NCI-H460 (cell line): ENCODE results near the gene BBIP1. TPM values are rescaled to one million over a fixed set of nuclear protein-coding genes. Genes with fewer than 3 reads are reported as not detected.

Experiments
- DNase-seq: peaks from one replicate; pipeline ENCODE4 v3.0.0-alpha.2; 2016; ENCODE audit warnings: low read depth; ENCODE audit errors: extremely low read depth
- polyA plus RNA-seq: library from polyadenylated mRNA; depleted of rRNA; stranded (reverse); fragments of >200 nt; gene quantifications from 2 replicates; pipeline ENCODE4 v1.2.3, GENCODE V29; 2014; cell fraction: nucleus; rRNA removed
- total RNA-seq: library from RNA; depleted of rRNA; stranded (reverse); fragments of >200 nt; shearing (Covaris generic); gene quantifications from 2 replicates; pipeline ENCODE4 v1.2.3, GENCODE V29; 2014; rRNA removed

BBIP1 gene
- total RNA-seq: 95.8 and 110 TPM in 2 replicates
- 35.2 and 39.3 TPM in 2 replicates for polyA plus RNA-seq

DNA sequence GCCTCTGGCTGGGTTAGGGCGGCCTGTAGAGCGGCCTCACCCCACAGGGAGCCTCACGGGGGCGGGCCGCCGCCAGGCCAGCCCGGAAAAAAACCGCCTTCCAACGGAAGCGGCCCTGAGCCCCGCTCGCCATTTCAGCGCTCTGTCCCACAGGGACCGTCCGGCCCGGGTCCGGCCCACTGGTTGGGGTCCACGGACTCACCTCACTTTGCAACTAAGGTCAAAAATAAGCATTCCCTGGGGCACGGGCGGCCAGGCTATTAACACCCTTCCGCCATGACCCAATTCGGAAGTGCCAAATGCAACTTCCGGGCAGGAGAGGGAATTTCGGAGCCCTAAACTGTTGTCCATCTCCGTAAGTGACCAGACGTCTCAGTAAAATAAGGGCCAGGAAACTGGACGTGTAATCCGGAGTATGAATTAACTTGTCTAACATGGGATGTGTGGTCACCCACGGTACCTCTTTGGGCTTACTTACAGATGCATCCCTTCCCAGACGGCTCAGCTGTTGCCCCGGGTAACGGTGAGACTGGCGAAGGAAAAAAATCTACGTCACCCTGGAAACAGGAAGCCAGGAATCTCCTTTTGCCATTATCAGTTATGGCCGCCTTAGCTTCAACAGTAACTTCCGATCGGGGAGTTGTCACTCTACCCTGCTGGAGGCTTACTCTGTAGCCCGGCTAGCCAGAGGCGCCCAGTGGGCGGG is at the start of gene BBIP1:
Gene BBIP1 (minus strand): TSS at position 538 of the 706 bp plus-strand sequence. CDS start 1,023 bp downstream, outside the sequence.
- peak; percentile 100 for DNase-seq

- no peak for DNase-seq
Measured at GRCh38 chr10:110967645-110968044, 48.7 kb upstream of the BBIP1 start.

DNA sequence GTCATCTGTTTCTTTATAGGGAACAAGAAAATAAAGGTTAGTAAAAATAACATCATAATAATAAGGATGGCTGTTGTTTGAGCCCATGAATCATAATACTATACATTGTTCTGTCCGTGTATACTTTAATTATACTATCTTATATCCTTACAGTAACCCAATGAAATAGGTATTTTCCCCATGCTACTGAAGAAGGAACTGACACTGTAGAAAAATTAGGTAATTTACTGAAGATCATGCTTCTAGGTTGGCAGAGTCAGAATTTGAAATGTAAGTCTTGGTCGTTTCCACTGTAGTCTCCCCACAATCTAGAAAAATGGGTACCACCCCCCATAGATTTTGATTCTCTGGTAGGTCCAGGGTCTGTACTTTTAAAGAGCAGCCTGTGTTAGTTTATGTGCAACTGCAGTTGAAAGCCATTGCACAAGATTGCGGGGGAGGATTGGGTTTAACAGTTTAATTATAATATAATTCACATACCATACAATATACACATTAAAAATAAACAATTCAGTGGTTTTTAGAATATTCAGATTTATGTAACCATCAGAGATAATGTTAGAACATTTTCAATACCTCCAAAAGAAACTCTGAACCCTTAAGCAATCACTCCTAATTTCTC is 48.1 kb upstream of the BBIP1 start:
- no peak for DNase-seq

DNA sequence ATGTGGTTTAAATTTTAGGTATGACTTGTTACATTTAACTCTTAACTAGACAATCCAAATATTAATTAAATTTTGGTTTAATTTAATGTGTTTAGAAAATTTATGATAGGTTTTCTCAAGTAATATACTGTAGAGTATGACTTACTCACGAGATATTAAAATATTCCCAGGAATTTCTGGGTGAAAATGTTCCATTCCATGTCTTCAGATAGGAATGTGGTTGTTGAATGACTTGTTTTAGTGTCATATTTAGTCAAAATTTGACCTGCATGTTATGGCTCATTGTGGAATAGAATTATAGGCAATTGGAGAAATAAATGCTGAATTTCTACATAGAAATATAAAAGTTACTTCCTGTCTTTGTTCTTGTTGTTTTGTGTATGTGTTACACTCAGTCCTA is 47.2 kb upstream of the BBIP1 start:
- no peak for DNase-seq

DNA sequence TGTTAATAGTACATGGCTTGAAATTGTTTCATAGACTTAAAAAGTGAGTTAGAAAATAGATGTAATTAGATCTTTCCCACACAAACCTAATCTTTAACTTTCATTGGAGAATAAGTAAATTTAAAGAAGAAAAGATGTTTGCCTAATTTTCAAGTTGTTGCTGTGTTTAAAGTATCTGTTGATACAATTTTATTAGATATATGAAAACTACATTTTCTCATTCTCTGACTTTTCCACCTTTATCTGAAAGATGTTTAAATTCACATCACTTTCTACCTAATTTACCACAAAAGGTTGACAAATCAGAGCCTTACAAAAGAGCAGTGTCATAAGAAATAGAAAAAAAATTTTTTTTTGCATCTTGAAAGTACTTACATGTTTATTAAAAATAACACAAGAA is 46.2 kb upstream of the BBIP1 start:
- no peak for DNase-seq

- DNase-seq: no peak
Measured at GRCh38 chr10:110964681-110965080, 45.7 kb upstream of the BBIP1 start.

DNA sequence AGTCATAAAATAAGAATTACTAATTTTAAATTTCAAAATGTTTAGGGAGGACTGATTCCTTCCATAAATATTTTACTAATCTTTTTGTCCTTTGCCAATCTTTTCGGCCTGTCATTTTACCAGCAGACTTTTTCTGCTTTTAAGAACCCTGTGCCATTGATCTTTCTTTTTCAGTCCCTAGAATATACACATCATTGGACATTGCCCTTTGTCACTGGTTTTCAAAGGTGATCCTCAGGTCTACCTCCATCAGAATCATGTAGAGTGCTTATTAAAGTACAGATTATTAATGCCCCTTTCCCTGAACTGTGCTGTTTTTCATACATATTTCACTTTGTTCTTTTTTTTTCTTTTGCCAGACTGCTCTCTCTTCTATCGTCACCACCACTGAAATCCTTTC is 44.2 kb upstream of the BBIP1 start:
- no peak for DNase-seq

DNA sequence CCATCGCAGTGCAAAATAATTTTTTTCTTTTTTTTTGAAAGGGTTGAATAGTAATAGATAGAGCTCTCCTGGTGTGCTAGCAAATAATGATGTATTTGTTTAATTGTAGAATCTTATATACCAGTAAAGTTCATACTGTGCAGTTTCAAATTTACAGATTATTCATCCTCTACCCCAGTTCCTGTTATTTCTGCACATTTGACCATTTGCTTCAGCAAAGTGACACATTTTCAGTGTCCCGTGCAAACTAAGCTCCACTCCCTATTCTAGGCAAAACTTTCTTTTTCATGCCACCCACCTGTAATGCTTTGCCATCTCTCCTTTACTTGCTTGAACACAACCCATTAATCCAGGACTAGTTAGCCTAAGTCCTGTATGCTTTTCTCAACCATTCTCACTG is 43.5 kb upstream of the BBIP1 start:
- DNase-seq: no peak

GRCh38 chr10:110960333-110960712 is 41.3 kb upstream of the BBIP1 start:
- no peak for DNase-seq

DNA sequence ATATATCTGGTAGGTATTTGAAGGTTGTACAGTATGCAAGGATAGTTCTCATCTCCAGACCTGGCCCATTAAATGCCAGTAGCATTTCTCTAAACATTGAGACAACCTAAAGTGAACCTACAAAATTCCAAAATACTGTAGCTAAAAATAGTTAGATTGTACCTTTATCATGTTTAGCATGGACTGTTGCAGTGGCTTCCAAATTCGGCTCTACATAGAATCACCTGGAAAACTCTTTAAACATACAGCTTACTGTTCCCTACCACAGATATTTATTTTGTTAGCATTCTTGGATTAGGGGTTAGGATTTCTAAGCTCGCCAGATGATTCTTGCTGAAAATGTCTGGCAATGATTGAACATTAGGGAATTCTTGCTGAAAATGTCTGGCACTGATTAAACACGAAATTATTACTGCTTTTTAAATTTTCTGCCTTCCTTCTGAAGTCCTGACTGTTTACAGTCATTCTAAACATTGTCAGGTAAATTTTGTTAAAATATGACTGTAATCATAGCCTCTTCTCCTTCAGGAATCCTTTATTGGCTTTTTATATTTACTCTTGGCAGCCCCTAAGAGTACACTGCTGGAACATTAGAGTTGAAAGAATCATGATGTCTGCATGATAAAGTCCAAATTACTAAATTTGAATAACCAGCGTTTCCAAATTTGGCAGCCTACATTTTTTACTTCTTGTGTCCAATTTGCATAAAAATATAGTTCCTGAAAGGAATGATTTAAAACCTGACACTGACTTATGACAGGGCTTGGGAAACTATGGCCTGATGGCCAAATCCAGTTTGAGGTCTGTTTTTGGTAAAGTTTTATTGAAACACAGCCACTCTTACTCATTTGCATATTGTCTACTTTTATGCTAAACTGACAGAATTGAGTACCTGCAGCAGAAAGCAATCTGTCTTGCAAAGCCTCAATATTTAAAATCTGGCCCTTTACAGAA is 40.7 kb upstream of the BBIP1 start:
- no peak for DNase-seq

DNA sequence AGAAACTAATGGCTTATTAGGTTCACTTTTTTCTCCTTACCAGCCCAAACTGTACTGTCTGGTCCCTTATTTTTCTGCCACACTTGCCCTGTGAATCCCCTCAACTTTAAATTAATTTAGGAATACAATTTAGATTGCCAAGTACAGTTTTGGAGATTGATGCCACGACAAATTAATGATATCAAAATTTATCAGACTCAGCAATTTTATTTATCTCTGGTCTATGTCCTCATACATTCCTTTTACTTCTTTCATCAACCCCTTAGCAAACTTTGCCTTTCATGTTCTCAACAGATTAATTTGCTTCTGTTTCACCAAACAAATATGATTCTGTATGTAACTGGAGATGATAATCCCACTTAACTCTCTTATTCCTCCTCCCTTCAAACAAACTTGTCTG is 38.6 kb upstream of the BBIP1 start:
- no peak for DNase-seq

DNA sequence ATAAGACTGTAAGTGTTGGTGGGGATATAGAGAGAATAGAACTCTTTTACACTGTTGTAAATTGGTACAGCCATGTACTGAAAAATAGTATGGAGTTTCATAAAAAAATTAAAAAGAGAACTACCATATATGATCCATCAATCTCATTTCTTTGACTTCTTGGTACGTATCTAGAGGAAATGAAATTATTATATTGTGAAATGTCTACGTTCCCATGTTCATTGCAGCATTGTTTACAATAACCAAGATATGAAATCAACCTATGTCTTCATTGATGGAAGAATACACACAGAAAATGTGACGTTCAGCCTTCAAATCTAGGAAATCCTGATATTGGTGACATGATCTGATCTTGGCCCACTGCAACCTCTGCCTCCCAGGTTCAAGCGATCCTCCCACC is 32.4 kb upstream of the BBIP1 start:
- DNase-seq: no peak

- DNase-seq: no peak
Measured at GRCh38 chr10:110947061-110947595, 28.1 kb upstream of the BBIP1 start.

DNA sequence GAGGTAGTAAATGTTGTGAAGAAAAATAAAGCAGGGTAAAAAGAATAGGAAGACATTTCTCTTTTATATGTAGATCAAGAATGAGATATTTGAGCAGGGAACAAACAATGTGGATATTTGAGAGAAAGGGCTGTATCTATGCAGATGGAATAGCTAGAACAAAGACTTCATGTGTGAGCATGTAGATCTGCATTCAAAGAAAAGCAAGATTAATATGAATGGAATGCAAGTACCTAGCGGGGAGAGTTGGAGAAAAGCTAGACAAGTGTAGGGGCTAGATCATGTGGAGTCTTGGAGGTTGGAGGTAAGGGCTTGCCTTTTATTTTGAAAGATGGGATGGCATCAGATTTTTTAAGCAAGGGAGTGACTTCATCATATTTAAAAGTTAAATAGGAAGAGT is 27.5 kb upstream of the BBIP1 start:
- no peak for DNase-seq

- DNase-seq: no peak
Measured at GRCh38 chr10:110944792-110945396, 25.9 kb upstream of the BBIP1 start.

DNA sequence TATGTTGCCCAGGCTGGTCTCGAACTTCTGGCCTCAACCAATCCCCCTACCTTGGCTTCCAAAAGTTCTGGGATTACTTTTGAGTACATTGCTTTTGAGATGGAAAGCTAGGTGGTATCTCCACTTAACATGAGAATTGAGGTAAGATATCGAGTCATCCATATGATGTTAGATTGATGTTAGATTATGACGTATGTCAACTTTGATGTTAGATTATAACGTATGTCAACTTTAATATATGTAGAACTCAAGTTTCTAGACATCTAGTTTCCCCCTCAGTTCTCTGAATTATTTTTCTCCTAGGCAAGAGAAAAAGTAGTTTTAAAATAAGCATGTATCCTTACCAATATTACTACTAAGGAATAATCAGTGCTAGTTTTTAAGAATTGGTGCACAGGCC is 20.4 kb upstream of the BBIP1 start:
- DNase-seq: no peak

DNA sequence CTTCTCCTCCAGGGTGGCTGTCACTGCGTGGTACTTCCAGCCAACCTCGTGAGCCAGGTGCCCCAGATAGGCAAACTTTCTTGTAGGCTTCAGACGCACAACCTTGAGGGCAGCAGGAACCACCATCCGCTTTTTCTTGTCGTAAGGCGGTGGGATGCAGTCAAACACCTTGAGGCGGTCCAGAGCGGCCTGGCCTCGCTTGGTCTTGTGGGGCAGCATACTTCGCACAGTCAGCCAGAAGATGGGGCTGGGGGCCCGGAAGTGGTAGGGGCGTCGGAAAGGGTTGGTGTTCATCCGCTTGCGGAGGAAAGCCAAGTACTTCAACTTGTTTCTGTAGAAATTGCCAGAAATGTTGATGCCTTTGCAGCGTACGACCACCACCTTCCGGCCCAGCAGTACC is 17.8 kb upstream of the BBIP1 start:
- no peak for DNase-seq

DNA sequence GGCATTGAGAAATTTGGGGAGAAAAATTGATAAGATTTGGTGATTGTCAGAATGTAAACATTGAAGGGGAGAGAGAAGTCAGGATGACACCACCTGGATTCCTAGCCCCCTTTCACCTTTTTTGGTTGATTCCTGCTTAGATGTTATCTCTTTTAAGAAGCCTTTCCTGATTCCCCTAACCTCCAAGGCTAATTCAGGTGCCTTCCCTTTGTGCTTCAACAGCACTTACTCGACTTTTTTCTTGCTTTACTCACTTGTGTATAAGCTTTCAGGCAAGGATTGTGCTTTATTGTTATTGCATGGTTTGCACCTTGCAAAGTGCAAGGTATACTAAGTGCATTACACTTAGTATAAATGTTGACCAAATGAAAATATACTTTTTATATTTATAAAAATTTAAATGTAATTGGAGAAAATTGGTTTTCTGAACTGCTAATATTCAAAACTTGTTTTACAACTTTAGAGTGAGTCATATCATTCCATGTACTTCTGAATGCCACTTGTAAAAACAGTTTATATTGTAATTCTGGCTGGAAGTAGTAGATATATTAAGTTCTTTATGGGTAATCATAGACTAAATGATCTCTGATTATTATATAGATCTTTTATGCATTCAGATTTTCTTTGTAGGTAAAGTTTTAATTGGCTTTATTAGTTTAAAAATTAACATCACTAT is 13.7 kb upstream of the BBIP1 start:
- DNase-seq: no peak

- DNase-seq: no peak
Measured at GRCh38 chr10:110931769-110932381, 12.9 kb upstream of the BBIP1 start.

- DNase-seq: no peak
Measured at GRCh38 chr10:110927461-110927860, 8.5 kb upstream of the BBIP1 start.
